GM18498 (cell line): ENCODE results near the gene UBE2O.
A peak's percentile ranks its signal among the peaks of the same experiment; 100 is the strongest.

ENCODE experiments used
- ATAC-seq: cut with Tn5 transposase; IDR thresholded peaks from one replicate; pipeline ENCODE4 v1.9.1; 2021; ENCODE audit warnings: mild to moderate bottlenecking, moderate library complexity; ENCODE audit not compliant: unreplicated experiment

The UBE2O gene

GRCh38 chr17:76487451-76488192 is 34.7 kb upstream of the UBE2O start:
- ATAC-seq: no peak

- ATAC-seq: no peak
These were observed 32.6 kb upstream of the UBE2O start for GRCh38 chr17:76485569-76485968.

GRCh38 chr17:76484228-76484725 is 31.3 kb upstream of the UBE2O start:
- no peak for ATAC-seq

DNA sequence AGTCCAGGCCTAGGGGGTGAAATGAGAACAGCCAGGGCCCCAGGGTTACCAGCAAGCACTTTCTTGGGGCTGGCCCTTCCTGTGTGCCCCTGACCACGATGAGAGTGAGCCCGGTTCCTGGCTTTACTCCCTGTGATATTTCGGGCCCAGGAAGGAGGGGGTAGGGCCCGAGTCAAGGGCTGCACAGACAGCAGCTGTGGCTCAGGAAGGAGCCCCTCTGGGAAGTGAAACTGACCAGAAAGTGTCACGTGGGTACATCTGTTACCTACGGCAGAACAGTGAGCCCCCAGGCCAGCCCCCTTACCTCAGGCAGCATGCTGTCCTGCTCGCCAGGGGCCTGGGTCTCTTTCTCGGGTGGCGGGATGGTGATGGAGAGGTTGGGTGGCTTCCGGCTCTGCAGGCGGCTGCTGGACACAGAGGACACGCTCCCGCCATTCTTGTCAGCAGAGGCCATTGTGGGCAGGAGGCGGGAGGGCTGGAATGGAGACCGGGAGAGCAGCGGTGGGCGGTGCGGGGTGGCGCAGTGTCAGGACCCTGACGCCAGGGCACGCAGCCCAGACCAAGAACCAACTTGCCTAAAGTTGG is 28.2 kb upstream of the UBE2O start:
- peak; percentile 61 for ATAC-seq

GRCh38 chr17:76480632-76481031 is 27.7 kb upstream of the UBE2O start:
- peak; percentile 15 for ATAC-seq

- no peak for ATAC-seq
These were observed 26.6 kb upstream of the UBE2O start for GRCh38 chr17:76479515-76480060.

DNA sequence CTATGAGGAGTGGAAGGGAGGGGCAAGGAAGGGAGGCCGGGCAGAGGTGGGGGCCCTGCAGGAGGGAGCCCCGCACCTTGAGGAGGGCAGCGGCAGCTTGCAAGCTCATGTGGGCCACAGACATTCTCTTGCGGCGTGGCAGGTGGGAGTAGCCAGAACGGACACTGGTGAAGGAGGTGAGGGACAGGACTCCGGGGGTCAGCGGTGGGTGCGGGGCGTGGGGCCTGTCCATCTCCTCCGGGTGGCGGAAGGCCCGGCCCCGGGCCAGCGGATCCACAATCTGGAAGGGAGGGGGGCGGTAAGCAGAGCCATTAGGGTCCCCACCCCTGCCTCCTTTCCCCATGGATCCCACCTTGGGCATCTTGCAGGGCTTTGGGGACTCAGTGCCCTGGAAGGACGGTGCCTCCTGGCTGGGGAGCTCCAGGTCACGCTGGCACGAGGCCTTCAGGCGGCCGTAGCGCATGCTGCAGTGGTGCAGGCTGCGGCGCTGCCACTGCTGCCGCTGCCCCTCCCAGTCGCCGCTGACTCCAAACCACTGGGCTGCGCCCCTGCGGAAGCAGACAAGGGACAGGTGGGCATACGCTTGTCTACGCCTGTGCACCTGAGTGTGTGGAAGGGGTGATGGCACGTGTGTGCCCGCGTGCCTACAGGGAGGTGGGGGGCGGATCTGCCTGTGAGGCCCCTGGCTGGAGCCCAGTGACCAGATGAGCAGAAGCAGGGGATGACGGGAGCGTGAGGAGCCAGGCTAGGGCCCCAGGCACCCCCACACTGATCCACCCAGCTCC is 26.0 kb upstream of the UBE2O start:
- ATAC-seq: no peak

GRCh38 chr17:76478097-76478496 is 25.1 kb upstream of the UBE2O start:
- ATAC-seq: no peak

DNA sequence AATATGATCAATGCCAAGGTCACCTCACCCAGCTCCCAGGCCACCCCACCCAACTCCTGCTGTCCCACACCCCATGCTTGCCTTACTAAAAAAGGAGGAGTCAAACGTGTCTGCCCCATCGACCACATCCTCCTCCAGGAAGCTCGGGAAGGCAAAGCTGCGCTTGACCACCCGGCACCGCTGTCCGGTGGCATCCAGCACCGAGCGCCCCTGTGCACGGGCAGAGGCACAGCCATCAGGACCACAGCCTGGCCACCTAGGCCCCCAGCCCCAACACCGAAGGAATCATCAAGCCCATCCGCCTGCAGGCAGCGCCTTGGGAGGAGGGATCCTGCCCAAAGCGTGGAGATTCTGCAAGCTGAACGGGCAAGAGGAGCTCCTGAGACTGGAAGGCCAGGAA is 24.6 kb upstream of the UBE2O start:
- no peak for ATAC-seq

DNA sequence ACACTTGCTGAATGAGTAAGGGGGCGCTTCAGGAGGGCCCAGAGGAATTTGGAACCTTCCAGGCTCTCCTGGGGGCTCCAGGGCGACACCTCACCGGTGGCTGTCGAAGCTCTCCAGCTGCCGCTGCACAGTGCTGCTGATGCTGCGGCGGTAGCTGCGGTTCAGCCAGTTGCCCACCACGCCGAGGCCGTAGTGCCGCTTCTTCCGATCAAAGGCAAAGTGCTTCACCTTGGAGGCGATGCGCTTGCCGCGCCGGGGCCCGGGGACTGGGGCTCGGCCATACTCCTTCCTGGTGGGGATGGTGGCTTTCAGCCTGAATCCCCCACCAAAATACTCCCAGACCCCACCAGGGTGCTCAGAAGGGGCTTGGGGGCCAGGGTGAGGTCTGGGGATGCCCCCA is 23.8 kb upstream of the UBE2O start:
- ATAC-seq: no peak

DNA sequence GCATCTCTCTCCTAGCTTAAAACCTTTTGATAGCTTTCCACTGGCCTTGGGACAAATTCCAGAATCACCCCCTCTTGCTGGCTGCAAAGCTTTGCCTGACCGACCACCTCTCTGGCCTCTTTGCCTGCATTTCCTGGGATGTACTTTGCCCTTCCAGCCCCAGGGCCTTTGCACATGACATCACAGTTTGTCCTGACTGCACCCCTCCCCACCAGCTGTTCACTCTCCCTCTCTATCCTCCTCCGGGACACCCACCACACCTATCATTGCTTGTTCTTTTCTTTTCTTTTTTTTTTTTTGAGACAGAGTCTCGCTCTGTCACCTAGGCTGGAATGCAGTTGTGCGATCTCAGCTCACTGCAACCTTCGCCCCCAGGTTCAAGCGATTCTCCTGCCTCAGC is 22.4 kb upstream of the UBE2O start:
- ATAC-seq: no peak

GRCh38 chr17:76474894-76475293 is 21.9 kb upstream of the UBE2O start:
- ATAC-seq: no peak

DNA sequence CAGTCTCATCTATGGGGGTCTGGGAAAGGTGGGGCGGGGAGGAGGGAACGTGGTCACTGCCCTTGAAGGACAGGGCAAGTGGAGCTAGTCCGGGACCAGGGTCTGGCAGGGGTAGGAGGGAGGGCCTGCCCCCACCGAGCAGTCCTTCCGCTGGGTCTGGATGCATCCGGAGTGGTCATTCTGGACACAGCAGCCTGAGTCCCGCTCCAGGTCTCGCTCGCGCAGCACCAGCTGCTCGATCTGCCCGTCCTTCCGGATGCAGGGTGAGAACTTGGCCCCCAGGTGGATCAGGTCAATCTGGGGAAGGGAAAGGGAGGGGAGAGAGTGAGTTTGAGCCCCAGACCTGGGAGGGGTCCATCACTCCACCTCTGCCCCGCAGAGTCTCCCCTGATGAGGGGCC is 21.3 kb upstream of the UBE2O start:
- ATAC-seq: no peak

DNA sequence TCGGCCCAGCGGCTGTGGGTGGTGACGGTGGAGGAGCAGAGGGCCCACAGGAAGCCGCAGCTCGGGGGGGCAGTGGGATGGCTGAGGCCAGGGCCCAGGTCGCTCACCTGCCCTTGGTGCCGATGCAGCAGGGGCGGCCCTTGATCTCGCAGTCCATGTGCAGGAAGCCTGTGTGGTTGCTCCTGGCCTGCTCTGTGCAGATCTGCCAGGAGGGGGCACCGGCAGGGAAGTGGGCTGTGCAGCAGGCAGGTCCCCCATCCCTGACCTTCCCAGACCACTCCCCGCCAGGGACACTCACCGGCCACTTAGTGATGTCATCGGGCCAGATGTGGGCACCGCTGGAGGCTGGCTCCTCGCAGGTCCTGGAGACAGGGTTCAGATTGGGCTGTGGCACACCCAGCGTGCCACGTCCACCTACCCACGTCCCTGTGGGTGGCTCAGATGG is 20.6 kb upstream of the UBE2O start:
- no peak for ATAC-seq

- no peak for ATAC-seq
These were observed 19.8 kb upstream of the UBE2O start for GRCh38 chr17:76472726-76473125.

DNA sequence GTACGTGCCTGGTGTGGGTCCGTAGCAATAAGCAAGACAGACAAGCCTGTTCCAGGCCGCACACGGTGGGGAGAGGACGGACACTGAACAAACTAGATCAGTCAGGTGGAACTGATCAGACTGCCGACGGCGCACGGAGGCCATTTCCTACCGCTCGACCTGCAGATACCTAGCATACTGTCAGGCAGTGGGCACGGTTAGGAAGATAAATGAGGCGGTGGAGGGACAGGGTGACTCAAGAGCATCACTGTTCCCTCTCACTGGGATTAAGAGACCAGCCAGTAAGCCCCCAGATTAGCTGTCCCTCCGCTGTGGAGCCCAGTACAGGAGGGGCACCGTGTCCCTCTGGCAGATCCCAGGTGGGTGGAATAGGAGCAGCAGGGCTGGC is 19.3 kb upstream of the UBE2O start:
- ATAC-seq: no peak

DNA sequence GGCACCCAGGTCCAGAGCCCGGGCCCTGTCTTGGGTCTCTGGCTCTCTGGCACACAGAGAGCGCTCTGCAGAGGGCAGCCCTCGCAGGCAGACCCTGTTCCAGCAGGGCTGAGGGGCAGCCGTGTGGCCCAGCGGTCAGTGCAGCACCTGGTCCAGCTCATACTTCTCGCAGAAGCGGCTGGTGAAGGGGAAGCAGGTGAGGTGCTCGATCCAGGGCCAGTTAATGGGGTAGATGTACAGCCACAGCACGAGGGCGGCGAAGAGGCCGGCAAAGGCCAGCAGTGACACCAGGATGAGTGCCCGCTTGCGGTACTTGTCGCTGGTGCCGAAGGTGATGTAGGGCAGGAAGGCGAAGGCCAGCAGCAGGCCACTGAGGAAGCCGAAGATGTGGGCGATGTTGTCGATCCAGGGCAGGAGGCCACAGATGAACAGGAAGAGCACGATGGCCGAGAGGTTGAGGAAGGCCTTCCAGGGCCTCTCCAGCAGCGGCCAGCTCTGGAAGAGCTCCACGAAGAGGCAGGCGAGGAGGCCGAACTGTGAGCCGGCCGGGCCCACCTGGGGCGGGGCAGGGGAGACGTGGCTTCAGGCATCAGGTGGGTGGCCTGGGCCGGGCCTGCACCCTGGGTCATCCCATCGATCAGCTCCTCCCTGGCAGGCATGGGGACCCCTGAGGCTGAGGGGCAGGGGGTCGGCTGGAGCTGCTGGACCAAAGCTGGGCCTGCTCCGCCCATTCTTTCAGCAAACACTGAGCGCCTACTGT is 18.7 kb upstream of the UBE2O start:
- no peak for ATAC-seq

GRCh38 chr17:76469991-76470739 is 17.2 kb upstream of the UBE2O start:
- ATAC-seq: no peak

GRCh38 chr17:76469076-76469990 is 16.4 kb upstream of the UBE2O start:
- ATAC-seq: no peak
